Stimulated activated CD8-positive, alpha-beta memory T cell treated with anti-CD3 and anti-CD28 coated beads, Interleukin-12 subunit alpha, Interleukin-12 subunit beta, amount 100 ng/mL, for 1 hour (primary cell): ENCODE measurements around the gene STK33.

Source experiments
- DNase-seq: peaks from one replicate; pipeline ENCODE4 v3.0.0-alpha.2; 2020; ENCODE audit warnings: low read depth

The STK33 gene

GRCh38 chr11:8603696-8604077 is 9.7 kb upstream of the STK33 start:
- DNase-seq, result no peak

GRCh38 chr11:8601376-8602133 is 7.5 kb upstream of the STK33 start:
- DNase-seq, result no peak

GRCh38 chr11:8598506-8598905 is 4.5 kb upstream of the STK33 start:
- DNase-seq, result no peak

GRCh38 chr11:8597182-8597581 is 3.2 kb upstream of the STK33 start:
- no peak for DNase-seq

GRCh38 chr11:8596504-8597046 is 2.5 kb upstream of the STK33 start:
- DNase-seq, result no peak

- no peak for DNase-seq
Observed at GRCh38 chr11:8593455-8593854, 573 bp downstream of the STK33 start.

GRCh38 chr11:8587915-8588314 is 6.1 kb downstream of the STK33 start:
- no peak for DNase-seq

- DNase-seq, result no peak
Observed at GRCh38 chr11:8586805-8587204, 7.2 kb downstream of the STK33 start.

- no peak for DNase-seq
Observed at GRCh38 chr11:8586184-8586583, 7.8 kb downstream of the STK33 start.

GRCh38 chr11:8584511-8584910 is 9.5 kb downstream of the STK33 start:
- no peak for DNase-seq

- no peak for DNase-seq
Observed at GRCh38 chr11:8584082-8584481, 9.9 kb downstream of the STK33 start.

- DNase-seq, result no peak
Observed at GRCh38 chr11:8581300-8581699, 12.7 kb downstream of the STK33 start.

- DNase-seq, result no peak
Observed at GRCh38 chr11:8577791-8578581, 16.0 kb downstream of the STK33 start.

GRCh38 chr11:8574798-8575197 is 19.2 kb downstream of the STK33 start:
- no peak for DNase-seq

GRCh38 chr11:8573777-8574176 is 20.3 kb downstream of the STK33 start:
- DNase-seq, result no peak

GRCh38 chr11:8567602-8568198 is 26.3 kb downstream of the STK33 start:
- no peak for DNase-seq

GRCh38 chr11:8566613-8567210 is 27.3 kb downstream of the STK33 start:
- no peak for DNase-seq

GRCh38 chr11:8564526-8564925 is 29.5 kb downstream of the STK33 start:
- no peak for DNase-seq

- DNase-seq, result no peak
Observed at GRCh38 chr11:8561461-8561860, 32.6 kb downstream of the STK33 start.

- DNase-seq, result no peak
Observed at GRCh38 chr11:8558436-8558835, 35.6 kb downstream of the STK33 start.

GRCh38 chr11:8545698-8546366 is 48.2 kb downstream of the STK33 start:
- DNase-seq, result no peak

GRCh38 chr11:8544807-8545206 is 49.2 kb downstream of the STK33 start:
- DNase-seq, result no peak
